Type B pancreatic cell (in vitro differentiated cells): ENCODE data around the gene ZNF148. TPM values are rescaled to one million over a fixed set of nuclear protein-coding genes. Genes with fewer than 3 reads are reported as not detected.

ENCODE experiments used
- DNase-seq: peaks from one replicate; pipeline ENCODE4 v3.0.0; 2021; ENCODE audit warnings: mixed read lengths; ENCODE audit not compliant: unreplicated experiment; ENCODE audit errors: extremely low spot score
- H3K27ac Mint-ChIP-seq: 2 replicates; pipeline ENCODE4 v1.8.0; 2021; ENCODE audit warnings: mild to moderate bottlenecking, mixed read lengths
- H3K27me3 Mint-ChIP-seq: 2 replicates; pipeline ENCODE4 v1.8.0; 2021; ENCODE audit warnings: mixed read lengths
- H3K36me3 Mint-ChIP-seq: 2 replicates; pipeline ENCODE4 v1.8.0; 2021; ENCODE audit warnings: mixed read lengths
- H3K4me1 Mint-ChIP-seq: one replicate; pipeline ENCODE4 v1.8.0; 2021; ENCODE audit warnings: mixed read lengths; ENCODE audit not compliant: unreplicated experiment
- H3K4me3 Mint-ChIP-seq: 2 replicates; pipeline ENCODE4 v1.8.0; 2021; ENCODE audit warnings: mild to moderate bottlenecking, mixed read lengths
- H3K9me3 Mint-ChIP-seq: 2 replicates; pipeline ENCODE4 v1.8.0; 2021; ENCODE audit warnings: mixed read lengths
- total RNA-seq: library from RNA; stranded (reverse); gene quantifications from 2 replicates; pipeline ENCODE4 v1.2.1, GENCODE V29; 2021; ENCODE audit warnings: low replicate concordance
- TF ChIP-seq, protein P1 (sequence below): fragments of 200-600 bp; sonication (generic); conservative IDR thresholded peaks from 2 replicates; pipeline ENCODE4 v1.5.0; 2021; ENCODE audit warnings: antibody characterized with exemption, mild to moderate bottlenecking

ZNF148 gene
- total RNA-seq, 1 donor from 2014 or later, result 46.4 TPM

DNA sequence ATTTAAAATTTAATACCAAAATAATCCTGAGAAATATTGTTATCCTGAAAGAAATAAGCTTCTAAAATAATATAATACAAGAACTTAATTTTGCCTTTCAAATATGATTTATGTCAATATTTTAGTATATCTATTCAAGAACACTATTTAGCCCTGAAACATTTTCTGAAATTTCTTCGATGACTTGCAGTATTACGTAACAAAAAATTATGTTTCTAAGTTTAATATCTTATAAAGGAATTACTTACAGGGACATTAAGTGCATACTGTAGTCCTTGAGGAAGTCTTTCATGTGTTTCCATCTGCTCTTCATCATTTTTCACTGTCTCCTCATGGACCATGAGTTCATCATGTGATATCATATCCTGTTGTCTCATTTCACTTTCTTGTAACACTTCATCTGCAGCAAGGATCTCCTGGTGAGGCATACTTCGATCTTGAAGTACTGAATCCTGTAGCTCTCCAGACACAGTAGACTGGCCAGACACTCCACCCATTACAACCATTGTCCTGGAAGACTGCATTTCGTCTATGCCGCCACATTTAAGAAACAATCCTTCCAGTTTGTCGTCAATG lies 62.0 kb downstream of the ZNF148 start:
- no peak overlapping the region for H3K27ac Mint-ChIP-seq
- H3K9me3 Mint-ChIP-seq, result peaks cover 5% of the 10 kb centered on the region
- peaks cover 54% of the 10 kb centered on the region for H3K36me3 Mint-ChIP-seq
- DNase-seq, result no peak
- H3K27me3 Mint-ChIP-seq, result no peaks in the 10 kb centered on the region
- TF ChIP-seq, protein P1, sequence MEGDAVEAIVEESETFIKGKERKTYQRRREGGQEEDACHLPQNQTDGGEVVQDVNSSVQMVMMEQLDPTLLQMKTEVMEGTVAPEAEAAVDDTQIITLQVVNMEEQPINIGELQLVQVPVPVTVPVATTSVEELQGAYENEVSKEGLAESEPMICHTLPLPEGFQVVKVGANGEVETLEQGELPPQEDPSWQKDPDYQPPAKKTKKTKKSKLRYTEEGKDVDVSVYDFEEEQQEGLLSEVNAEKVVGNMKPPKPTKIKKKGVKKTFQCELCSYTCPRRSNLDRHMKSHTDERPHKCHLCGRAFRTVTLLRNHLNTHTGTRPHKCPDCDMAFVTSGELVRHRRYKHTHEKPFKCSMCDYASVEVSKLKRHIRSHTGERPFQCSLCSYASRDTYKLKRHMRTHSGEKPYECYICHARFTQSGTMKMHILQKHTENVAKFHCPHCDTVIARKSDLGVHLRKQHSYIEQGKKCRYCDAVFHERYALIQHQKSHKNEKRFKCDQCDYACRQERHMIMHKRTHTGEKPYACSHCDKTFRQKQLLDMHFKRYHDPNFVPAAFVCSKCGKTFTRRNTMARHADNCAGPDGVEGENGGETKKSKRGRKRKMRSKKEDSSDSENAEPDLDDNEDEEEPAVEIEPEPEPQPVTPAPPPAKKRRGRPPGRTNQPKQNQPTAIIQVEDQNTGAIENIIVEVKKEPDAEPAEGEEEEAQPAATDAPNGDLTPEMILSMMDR, result no peak
- no peaks in the 10 kb centered on the region for H3K4me1 Mint-ChIP-seq
- no peak overlapping the region for H3K4me3 Mint-ChIP-seq

DNA sequence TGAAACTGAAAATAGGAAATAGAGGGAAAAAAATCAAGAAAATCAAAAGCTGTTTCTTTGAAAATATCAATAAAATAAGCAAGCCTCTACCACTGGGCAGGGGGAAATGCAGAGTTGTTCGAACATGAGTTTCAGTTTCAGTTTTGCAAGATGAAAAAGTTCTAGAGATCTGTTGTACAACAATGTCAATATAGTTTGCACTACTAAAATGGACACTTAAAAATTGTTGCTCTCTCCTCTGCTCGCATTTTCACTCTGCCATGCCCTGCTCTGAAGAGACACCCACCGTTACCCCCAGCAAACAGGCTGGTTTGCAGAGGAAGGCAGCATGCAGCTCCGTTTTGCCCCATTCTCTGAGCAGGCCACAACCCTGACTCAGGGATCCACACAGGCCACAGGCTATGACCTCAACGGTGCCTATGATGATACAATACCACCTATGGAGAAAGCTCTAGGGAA lies 64.5 kb downstream of the ZNF148 start:
- peaks cover 5% of the 10 kb centered on the region for H3K9me3 Mint-ChIP-seq
- no peaks in the 10 kb centered on the region for H3K4me1 Mint-ChIP-seq
- TF ChIP-seq, protein P1, result no peak
- no peak for DNase-seq
- H3K36me3 Mint-ChIP-seq, result peaks cover 55% of the 10 kb centered on the region
- no peaks in the 10 kb centered on the region for H3K27me3 Mint-ChIP-seq
- no peak overlapping the region for H3K4me3 Mint-ChIP-seq
- no peak overlapping the region for H3K27ac Mint-ChIP-seq

DNA sequence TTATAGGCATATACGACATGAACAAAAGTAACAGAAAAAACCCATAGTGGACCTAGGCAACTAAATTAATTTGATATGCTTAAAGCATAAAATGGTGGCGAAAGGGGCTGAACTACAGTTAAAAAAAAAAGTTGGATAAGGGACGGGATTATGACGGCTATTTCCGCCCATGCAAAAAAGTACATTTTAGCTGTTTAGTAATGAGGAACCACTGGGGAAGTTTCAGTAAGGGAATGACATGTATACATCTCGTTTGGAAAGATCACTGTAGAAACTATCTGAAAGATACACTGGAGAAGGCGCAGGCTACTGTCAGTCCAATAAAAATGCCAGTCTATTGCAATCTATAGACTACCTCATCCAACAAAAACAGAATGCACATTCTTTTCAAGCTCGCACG lies 65.6 kb downstream of the ZNF148 start:
- TF ChIP-seq, protein P1, result no peak
- peaks cover 5% of the 10 kb centered on the region for H3K9me3 Mint-ChIP-seq
- no peak overlapping the region for H3K4me3 Mint-ChIP-seq
- peaks cover 54% of the 10 kb centered on the region for H3K36me3 Mint-ChIP-seq
- H3K27me3 Mint-ChIP-seq, result no peaks in the 10 kb centered on the region
- DNase-seq, result no peak
- H3K27ac Mint-ChIP-seq, result no peak overlapping the region
- no peaks in the 10 kb centered on the region for H3K4me1 Mint-ChIP-seq

DNA sequence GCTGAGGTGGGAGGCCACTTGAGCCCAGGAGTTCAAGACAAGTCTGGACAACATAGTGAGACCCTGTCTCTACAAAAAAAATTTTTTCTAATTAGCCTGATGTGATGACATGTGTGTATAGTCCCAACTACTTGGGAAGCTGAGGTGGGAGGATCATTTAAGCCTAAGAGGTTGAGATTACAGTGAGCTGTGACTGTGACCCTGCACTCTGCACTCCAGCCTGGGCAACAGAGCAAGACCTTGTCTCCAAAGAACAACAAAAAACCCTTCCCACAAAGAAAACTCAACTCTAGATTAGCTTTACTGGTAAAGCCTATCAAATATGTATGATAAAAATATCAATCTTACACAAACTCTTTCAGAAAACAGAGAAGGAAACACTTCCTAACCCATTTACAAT lies 68.5 kb downstream of the ZNF148 start:
- peaks cover 5% of the 10 kb centered on the region for H3K9me3 Mint-ChIP-seq
- H3K4me3 Mint-ChIP-seq, result no peak overlapping the region
- no peak overlapping the region for H3K27ac Mint-ChIP-seq
- no peak for DNase-seq
- H3K27me3 Mint-ChIP-seq, result no peaks in the 10 kb centered on the region
- H3K36me3 Mint-ChIP-seq, result peaks cover 41% of the 10 kb centered on the region
- TF ChIP-seq, protein P1, result no peak
- no peaks in the 10 kb centered on the region for H3K4me1 Mint-ChIP-seq

DNA sequence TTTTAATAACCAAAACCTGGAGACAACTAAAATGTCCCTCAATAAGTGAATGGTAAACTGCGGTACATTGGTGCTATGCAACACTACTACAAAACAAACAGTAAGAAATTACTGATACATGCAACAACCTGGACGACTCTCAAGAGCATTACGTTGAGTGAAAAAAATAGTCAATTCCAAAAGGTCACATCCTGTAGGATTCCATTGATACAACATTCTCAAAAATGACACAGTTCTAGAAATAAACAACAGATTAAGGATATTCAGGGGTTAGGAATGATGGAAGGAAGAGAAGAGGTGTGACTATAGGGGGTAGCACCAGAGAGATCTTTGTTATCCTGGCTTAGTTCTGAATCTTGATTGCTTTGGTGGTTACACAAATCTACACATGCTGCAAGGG lies 72.2 kb downstream of the ZNF148 start:
- Mint-ChIP-seq H3K27ac (no peak overlapping the region), H3K9me3 (no peaks in the 10 kb centered on the region), H3K36me3 (peaks cover 16% of the 10 kb centered on the region), H3K27me3 (no peaks in the 10 kb centered on the region), H3K4me1 (peaks cover 4% of the 10 kb centered on the region), H3K4me3 (no peak overlapping the region)
- TF ChIP-seq, protein P1, result no peak
- DNase-seq, result no peak

DNA sequence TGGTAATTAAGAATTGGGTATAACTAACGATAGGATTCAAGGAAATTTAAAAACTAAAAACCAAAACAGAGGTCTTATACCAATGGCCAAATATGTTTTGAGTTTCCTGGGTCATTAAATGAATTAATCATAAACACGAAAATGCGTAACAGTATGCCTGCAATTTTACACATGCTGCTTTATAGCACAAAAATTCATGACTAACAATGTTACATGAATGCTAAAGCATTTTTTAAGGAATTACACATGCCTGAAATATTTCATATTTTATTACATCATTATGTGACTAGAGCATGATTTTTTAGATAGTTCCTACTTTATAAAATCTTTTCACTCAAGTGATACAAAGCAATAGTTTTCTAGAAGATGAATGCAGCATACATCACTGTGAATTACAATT lies 74.7 kb downstream of the ZNF148 start:
- no peak overlapping the region for H3K27ac Mint-ChIP-seq
- H3K4me1 Mint-ChIP-seq, result peaks cover 4% of the 10 kb centered on the region
- no peaks in the 10 kb centered on the region for H3K9me3 Mint-ChIP-seq
- no peak overlapping the region for H3K4me3 Mint-ChIP-seq
- TF ChIP-seq, protein P1, result no peak
- no peaks in the 10 kb centered on the region for H3K27me3 Mint-ChIP-seq
- DNase-seq, result no peak
- H3K36me3 Mint-ChIP-seq, result peaks cover 5% of the 10 kb centered on the region
